ENCODE measurements around the gene PAK6. TPM values are rescaled to one million over a fixed set of nuclear protein-coding genes. Genes with fewer than 3 reads are reported as not detected.

The PAK6 gene
- total RNA-seq, 2 donors from 2014 or later = 7.7 to 9.1 TPM

- DNase-seq = peak; percentile 73
- Mint-ChIP-seq H3K9me3 (no peaks in the 10 kb centered on the region), H3K27ac (no peak overlapping the region), H3K4me3 (no peak overlapping the region), H3K4me1 (peaks cover 2% of the 10 kb centered on the region), H3K27me3 (ENCODE audit: insufficient read depth) (no peaks in the 10 kb centered on the region), H3K36me3 (ENCODE audit: low read depth) (peaks cover 48% of the 10 kb centered on the region)
- Histone ChIP-seq H3K36me3 (ENCODE audit: control insufficient read depth, insufficient read depth, low read length) (peaks cover 77% of the 10 kb centered on the region), H3K27me3 (ENCODE audit: control insufficient read depth, insufficient read depth, low read length, poor library complexity, severe bottlenecking) (no peaks in the 10 kb centered on the region), H3K4me1 (ENCODE audit: control insufficient read depth, insufficient read depth, low read length) (no peaks in the 10 kb centered on the region), H3K4me3 (ENCODE audit: low read length) (no peak overlapping the region), H3K27ac (ENCODE audit: low read depth, low read length) (no peak overlapping the region), H3K9ac (ENCODE audit: extremely low read depth, low read length, poor library complexity, severe bottlenecking) (no peak overlapping the region), H3K9me3 (ENCODE audit: control insufficient read depth, low read length) (no peaks in the 10 kb centered on the region)
- 83% methylated on average over 5 to 6 of the region's 6 CpGs for WGBS, 2 experiments (ENCODE audit: insufficient coverage in 1 of 2, insufficient read length in 1 of 2)
- TF ChIP-seq, protein P1, sequence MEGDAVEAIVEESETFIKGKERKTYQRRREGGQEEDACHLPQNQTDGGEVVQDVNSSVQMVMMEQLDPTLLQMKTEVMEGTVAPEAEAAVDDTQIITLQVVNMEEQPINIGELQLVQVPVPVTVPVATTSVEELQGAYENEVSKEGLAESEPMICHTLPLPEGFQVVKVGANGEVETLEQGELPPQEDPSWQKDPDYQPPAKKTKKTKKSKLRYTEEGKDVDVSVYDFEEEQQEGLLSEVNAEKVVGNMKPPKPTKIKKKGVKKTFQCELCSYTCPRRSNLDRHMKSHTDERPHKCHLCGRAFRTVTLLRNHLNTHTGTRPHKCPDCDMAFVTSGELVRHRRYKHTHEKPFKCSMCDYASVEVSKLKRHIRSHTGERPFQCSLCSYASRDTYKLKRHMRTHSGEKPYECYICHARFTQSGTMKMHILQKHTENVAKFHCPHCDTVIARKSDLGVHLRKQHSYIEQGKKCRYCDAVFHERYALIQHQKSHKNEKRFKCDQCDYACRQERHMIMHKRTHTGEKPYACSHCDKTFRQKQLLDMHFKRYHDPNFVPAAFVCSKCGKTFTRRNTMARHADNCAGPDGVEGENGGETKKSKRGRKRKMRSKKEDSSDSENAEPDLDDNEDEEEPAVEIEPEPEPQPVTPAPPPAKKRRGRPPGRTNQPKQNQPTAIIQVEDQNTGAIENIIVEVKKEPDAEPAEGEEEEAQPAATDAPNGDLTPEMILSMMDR (conservative IDR thresholded peaks at IDR 0.05) = peak; percentile 92
Measured at GRCh38 chr15:40217166-40217824, 21.6 kb upstream of the PAK6 start.

- Histone ChIP-seq H3K4me1 (ENCODE audit: control insufficient read depth, insufficient read depth, low read length) (no peaks in the 10 kb centered on the region), H3K9ac (ENCODE audit: extremely low read depth, low read length, poor library complexity, severe bottlenecking) (no peak overlapping the region), H3K36me3 (ENCODE audit: control insufficient read depth, insufficient read depth, low read length) (peaks cover 75% of the 10 kb centered on the region), H3K4me3 (ENCODE audit: low read length) (no peak overlapping the region), H3K27me3 (ENCODE audit: control insufficient read depth, insufficient read depth, low read length, poor library complexity, severe bottlenecking) (no peaks in the 10 kb centered on the region), H3K27ac (ENCODE audit: low read depth, low read length) (no peak overlapping the region), H3K9me3 (ENCODE audit: control insufficient read depth, low read length) (no peaks in the 10 kb centered on the region)
- TF ChIP-seq, protein P1 (conservative IDR thresholded peaks at IDR 0.05) = no peak
- Mint-ChIP-seq H3K36me3 (ENCODE audit: low read depth) (peaks cover 50% of the 10 kb centered on the region), H3K27ac (no peak overlapping the region), H3K9me3 (no peaks in the 10 kb centered on the region), H3K4me1 (peaks cover 4% of the 10 kb centered on the region), H3K27me3 (ENCODE audit: insufficient read depth) (no peaks in the 10 kb centered on the region), H3K4me3 (no peak overlapping the region)
- no peak for DNase-seq
- 97 to 100% methylated on average over 1 of the region's 1 CpG for WGBS, 2 experiments (ENCODE audit: insufficient coverage in 1 of 2, insufficient read length in 1 of 2)
Measured at GRCh38 chr15:40219801-40220200, 19.1 kb upstream of the PAK6 start.

- Mint-ChIP-seq H3K4me3 (no peak overlapping the region), H3K27me3 (ENCODE audit: insufficient read depth) (no peaks in the 10 kb centered on the region), H3K27ac (no peak overlapping the region), H3K36me3 (ENCODE audit: low read depth) (peaks cover 52% of the 10 kb centered on the region), H3K9me3 (no peaks in the 10 kb centered on the region), H3K4me1 (peaks cover 4% of the 10 kb centered on the region)
- Histone ChIP-seq H3K4me1 (ENCODE audit: control insufficient read depth, insufficient read depth, low read length) (no peaks in the 10 kb centered on the region), H3K27me3 (ENCODE audit: control insufficient read depth, insufficient read depth, low read length, poor library complexity, severe bottlenecking) (no peaks in the 10 kb centered on the region), H3K36me3 (ENCODE audit: control insufficient read depth, insufficient read depth, low read length) (peaks cover 78% of the 10 kb centered on the region), H3K27ac (ENCODE audit: low read depth, low read length) (no peak overlapping the region), H3K9ac (ENCODE audit: extremely low read depth, low read length, poor library complexity, severe bottlenecking) (no peak overlapping the region), H3K9me3 (ENCODE audit: control insufficient read depth, low read length) (no peaks in the 10 kb centered on the region), H3K4me3 (ENCODE audit: low read length) (no peak overlapping the region)
- DNase-seq = no peak
- TF ChIP-seq, protein P1 (conservative IDR thresholded peaks at IDR 0.05) = no peak
- 93 to 95% methylated on average over 3 to 5 of the region's 6 CpGs for WGBS, 2 experiments (ENCODE audit: insufficient coverage in 1 of 2, insufficient read length in 1 of 2)
Measured at GRCh38 chr15:40222131-40222530, 16.7 kb upstream of the PAK6 start.
